PFSK-1 (cell line): ENCODE measurements around the gene RAD51B.

Experiments used
- FOXP2 ChIP-seq: optimal IDR thresholded peaks from 2 replicates; pipeline ENCODE3; 2011; ENCODE audit warnings: borderline replicate concordance, control low read depth, inconsistent platforms; ENCODE audit not compliant: insufficient read depth; ENCODE audit errors: extremely low read length, extremely low read depth
- POLR2AphosphoS5 ChIP-seq: IDR thresholded peaks from 2 replicates; pipeline ENCODE4 v1.6.1; 2012; ENCODE audit warnings: low read depth, mild to moderate bottlenecking, control low read depth, low read length, moderate library complexity
- REST ChIP-seq, 2 experiments: IDR thresholded peaks; 2 replicates each; pipeline versions ENCODE4 v1.6.1 to v1.8.0; 2011 to 2012; ENCODE audit warnings: low read depth in 2 of 2, low read length in 2 of 2, control low read depth in 1 of 2, inconsistent platforms in 1 of 2, mild to moderate bottlenecking in 1 of 2, moderate library complexity in 1 of 2; ENCODE audit not compliant: insufficient read depth in 1 of 2
- SIN3A ChIP-seq: IDR thresholded peaks from 2 replicates; pipeline ENCODE4 v1.6.1; 2012; ENCODE audit warnings: mild to moderate bottlenecking, low read length, moderate library complexity, borderline replicate concordance; ENCODE audit not compliant: insufficient read depth
- TAF1 ChIP-seq: IDR thresholded peaks from 2 replicates; pipeline ENCODE4 v1.6.1; 2012; ENCODE audit warnings: low read length, control low read depth, borderline replicate concordance; ENCODE audit not compliant: insufficient read depth

- TF ChIP-seq POLR2AphosphoS5 (no peak), TAF1 (no peak), REST (IDR thresholded peaks at IDR 0.05; ENCODE audit: insufficient read depth in 1 of 2, low read depth in 2 of 2, low read length in 2 of 2) (no peak), SIN3A (no peak), FOXP2 (no peak)
Measured at GRCh38 chr14:67934087-67934486, 114.5 kb downstream of the RAD51B start.
